ENCODE data around the gene CTIF.
A peak's percentile ranks its signal among the peaks of the same experiment; 100 is the strongest.

Gene CTIF

DNA sequence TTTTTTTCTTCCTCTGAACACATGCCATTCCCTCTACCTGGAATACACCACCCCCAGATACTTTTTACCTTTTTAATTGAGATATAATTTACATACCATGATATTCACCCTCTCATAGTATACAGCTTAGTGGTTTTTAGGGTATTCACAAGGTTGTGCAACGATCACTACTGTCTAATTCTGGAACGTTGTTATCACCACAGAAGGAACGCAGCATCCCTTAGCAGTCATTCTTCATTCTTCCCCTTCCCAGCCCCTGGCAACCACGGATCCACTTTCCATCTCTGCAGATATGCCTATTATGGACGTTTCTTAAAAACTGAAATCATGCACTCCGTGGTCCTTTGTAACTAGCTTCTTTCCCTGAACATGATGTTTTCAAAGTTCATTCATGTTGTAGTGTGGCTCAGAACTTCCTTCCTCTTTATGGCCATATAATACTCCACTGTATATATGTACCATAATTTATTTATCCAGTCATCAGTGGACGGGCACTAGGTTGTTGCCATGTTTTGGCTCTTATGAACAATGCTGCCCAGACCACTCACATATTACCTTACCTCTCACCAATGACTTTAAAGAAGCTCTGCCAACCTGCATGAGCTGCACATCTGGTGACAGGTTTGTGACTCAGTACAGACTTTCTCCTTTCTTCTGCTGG, 168.9 kb downstream of the CTIF start:
- Histone ChIP-seq H3K27ac (ENCODE audit: insufficient read depth in 1 of 2, low read depth in 1 of 2, low read length in 2 of 2, poor library complexity in 1 of 2, severe bottlenecking in 2 of 2) (no peak overlapping the region), H3K4me3 (ENCODE audit: control insufficient read depth in 1 of 7, extremely low read depth in 1 of 7, insufficient read depth in 4 of 7, low read depth in 2 of 7, low read length in 6 of 7) (no peak overlapping the region), H3K36me3 (ENCODE audit: control insufficient read depth in 4 of 4, insufficient read depth in 4 of 4, low read length in 3 of 4) (no peaks in the 10 kb centered on the region), H3K9me3 (ENCODE audit: control extremely low read depth in 1 of 5, control insufficient read depth in 4 of 5, insufficient read depth in 2 of 5, low read depth in 1 of 5, low read length in 4 of 5) (no peaks in the 10 kb centered on the region), H3K4me1 (ENCODE audit: control extremely low read depth in 1 of 4, control insufficient read depth in 4 of 4, insufficient read depth in 4 of 4, low read length in 3 of 4) (peaks cover 0 to 11% (median 0%) of the 10 kb centered on the region in 4 experiments), H3K27me3 (replicated peaks in 2 of 5; ENCODE audit: control insufficient read depth in 4 of 5, insufficient read depth in 5 of 5, low read length in 4 of 5) (no peaks in the 10 kb centered on the region)
- ChIA-PET CTCF (interaction anchor here (0.8 kb wide), 1 partner anchor 263 kb away, joined by 3 read pairs; no protein-coding TSS in a partner anchor), POLR2A (no interaction called here)
- DNase-seq, result no peak
- 99% methylated on average over 7 of the region's 7 CpGs for WGBS (ENCODE audit: insufficient coverage)

DNA sequence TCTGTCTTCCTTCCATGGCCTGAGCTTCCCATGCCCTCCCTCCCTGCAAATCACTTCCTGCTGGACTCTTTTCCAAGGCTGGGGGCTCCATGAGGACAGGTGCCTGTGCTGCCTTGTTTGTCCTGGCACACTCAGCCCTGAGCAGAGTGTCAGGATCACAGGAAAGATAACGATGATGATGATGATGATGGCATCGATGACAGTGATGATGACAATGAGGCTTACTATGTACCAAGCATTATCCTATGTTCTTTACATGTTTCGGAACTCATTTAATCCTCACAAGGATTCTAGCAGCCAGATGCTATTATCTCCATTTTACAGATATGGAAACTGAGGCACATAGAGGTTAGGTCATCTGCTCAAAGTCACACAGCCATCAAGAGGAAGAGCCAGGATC, 170.0 kb downstream of the CTIF start:
- no peak overlapping the region for H3K4me3 ChIP-seq (ENCODE audit: control insufficient read depth in 1 of 7, extremely low read depth in 1 of 7, insufficient read depth in 4 of 7, low read depth in 2 of 7, low read length in 6 of 7)
- no peak for DNase-seq
- H3K36me3 ChIP-seq (ENCODE audit: control insufficient read depth in 4 of 4, insufficient read depth in 4 of 4, low read length in 3 of 4), result peaks cover 0 to 2% (median 0%) of the 10 kb centered on the region in 4 experiments
- peaks cover 0 to 6% (median 0%) of the 10 kb centered on the region in 4 experiments for H3K4me1 ChIP-seq (ENCODE audit: control extremely low read depth in 1 of 4, control insufficient read depth in 4 of 4, insufficient read depth in 4 of 4, low read length in 3 of 4)
- ChIA-PET CTCF (no interaction called here), POLR2A (no interaction called here)
- no peaks in the 10 kb centered on the region for H3K9me3 ChIP-seq (ENCODE audit: control extremely low read depth in 1 of 5, control insufficient read depth in 4 of 5, insufficient read depth in 2 of 5, low read depth in 1 of 5, low read length in 4 of 5)
- no peak overlapping the region for H3K27ac ChIP-seq (ENCODE audit: insufficient read depth in 1 of 2, low read depth in 1 of 2, low read length in 2 of 2, poor library complexity in 1 of 2, severe bottlenecking in 2 of 2)
- H3K27me3 ChIP-seq (replicated peaks in 2 of 5; ENCODE audit: control insufficient read depth in 4 of 5, insufficient read depth in 5 of 5, low read length in 4 of 5), result no peaks in the 10 kb centered on the region
- WGBS (ENCODE audit: insufficient coverage), result no CpG with 5 or more reads among the region's 3 CpGs

DNA sequence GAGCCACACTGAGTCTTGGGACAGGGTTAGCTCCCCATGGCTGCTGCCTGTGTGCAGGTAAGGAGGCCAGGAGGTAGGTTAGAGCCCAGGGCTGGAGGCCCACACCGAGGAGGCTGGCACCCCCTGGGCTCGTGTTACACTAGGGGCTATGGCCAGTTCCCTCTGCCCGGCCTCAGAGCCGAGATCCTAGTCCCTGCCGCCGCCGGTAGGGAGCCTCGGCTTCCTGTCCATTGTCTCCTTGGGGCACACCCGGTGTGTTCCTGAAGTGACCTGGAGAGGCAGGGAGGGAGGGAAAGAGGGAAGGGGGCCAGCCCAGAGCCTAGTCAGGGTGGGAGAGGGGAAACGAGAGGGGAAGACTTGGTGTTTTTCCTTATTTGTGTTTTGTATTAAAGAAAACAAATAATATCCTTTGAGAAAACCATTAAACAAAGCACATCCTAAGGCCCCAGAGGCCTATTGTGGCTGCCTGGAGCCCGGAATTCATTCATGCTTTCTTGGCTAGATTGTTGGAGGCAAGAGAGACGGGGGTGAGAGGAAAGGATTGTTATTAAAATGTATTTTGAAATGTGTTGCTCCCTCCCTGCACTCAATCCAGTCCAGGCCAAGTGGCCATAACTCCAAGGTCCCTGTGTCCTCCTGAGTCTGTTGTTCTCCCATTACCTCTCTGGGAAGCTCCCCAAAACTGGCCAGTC, 170.7 kb downstream of the CTIF start:
- Histone ChIP-seq H3K27me3 (replicated peaks in 2 of 5; ENCODE audit: control insufficient read depth in 4 of 5, insufficient read depth in 5 of 5, low read length in 4 of 5) (no peaks in the 10 kb centered on the region), H3K4me1 (ENCODE audit: control extremely low read depth in 1 of 4, control insufficient read depth in 4 of 4, insufficient read depth in 4 of 4, low read length in 3 of 4) (peaks cover 0 to 6% (median 0%) of the 10 kb centered on the region in 4 experiments), H3K4me3 (ENCODE audit: control insufficient read depth in 1 of 7, extremely low read depth in 1 of 7, insufficient read depth in 4 of 7, low read depth in 2 of 7, low read length in 6 of 7) (no peak overlapping the region), H3K9me3 (ENCODE audit: control extremely low read depth in 1 of 5, control insufficient read depth in 4 of 5, insufficient read depth in 2 of 5, low read depth in 1 of 5, low read length in 4 of 5) (no peaks in the 10 kb centered on the region), H3K27ac (ENCODE audit: insufficient read depth in 1 of 2, low read depth in 1 of 2, low read length in 2 of 2, poor library complexity in 1 of 2, severe bottlenecking in 2 of 2) (no peak overlapping the region), H3K36me3 (ENCODE audit: control insufficient read depth in 4 of 4, insufficient read depth in 4 of 4, low read length in 3 of 4) (peaks cover 0 to 2% (median 0%) of the 10 kb centered on the region in 4 experiments)
- DNase-seq, result no peak
- POLR2A ChIA-PET, result no interaction called here
- CTCF ChIA-PET, result no interaction called here
- 100% methylated on average over 3 of the region's 12 CpGs for WGBS (ENCODE audit: insufficient coverage)

DNA sequence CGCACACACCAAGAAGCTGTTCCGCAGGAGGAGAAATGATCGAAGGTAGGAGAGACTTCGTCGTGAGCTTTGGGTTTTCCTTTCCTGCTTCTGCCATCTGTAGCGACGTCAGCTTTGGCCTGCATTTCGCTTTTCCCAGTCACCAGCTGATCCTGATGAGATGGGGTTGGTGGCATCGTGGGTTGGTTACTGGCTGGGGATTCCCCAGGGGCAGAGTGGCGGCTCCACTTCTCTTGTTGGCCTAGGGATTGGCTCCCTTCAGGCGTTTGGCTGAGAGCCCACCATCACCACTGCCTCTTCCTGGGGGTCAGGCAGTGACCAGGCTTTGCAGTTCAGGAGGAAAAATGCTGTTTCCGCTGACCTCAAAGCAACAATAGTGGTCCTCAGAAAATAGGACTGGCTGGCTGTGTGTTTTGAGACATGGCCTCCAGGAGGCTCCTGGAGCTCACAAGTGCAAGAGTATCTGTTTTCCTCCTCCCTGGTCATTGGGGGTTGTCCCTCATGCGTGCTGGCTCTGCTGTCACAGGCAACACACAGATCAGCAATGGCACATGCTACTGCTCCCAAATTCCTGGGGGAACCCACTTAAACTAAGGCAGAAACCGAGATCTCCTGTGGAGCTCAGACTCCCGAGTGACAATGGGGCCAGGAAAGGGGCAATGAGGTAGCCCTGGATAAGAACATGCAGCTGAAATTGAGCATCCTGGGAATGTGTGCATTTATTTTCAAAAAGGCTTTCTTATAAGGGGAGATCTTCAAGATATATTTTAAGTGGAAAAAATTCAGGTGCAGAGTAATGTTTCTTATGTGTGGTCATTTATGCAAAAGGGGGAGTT, 173.0 kb downstream of the CTIF start:
- Histone ChIP-seq H3K4me3 (ENCODE audit: control insufficient read depth in 1 of 7, extremely low read depth in 1 of 7, insufficient read depth in 4 of 7, low read depth in 2 of 7, low read length in 6 of 7) (no peak overlapping the region), H3K9me3 (ENCODE audit: control extremely low read depth in 1 of 5, control insufficient read depth in 4 of 5, insufficient read depth in 2 of 5, low read depth in 1 of 5, low read length in 4 of 5) (no peaks in the 10 kb centered on the region), H3K27me3 (replicated peaks in 2 of 5; ENCODE audit: control insufficient read depth in 4 of 5, insufficient read depth in 5 of 5, low read length in 4 of 5) (no peaks in the 10 kb centered on the region), H3K27ac (ENCODE audit: insufficient read depth in 1 of 2, low read depth in 1 of 2, low read length in 2 of 2, poor library complexity in 1 of 2, severe bottlenecking in 2 of 2) (no peak overlapping the region), H3K4me1 (ENCODE audit: control extremely low read depth in 1 of 4, control insufficient read depth in 4 of 4, insufficient read depth in 4 of 4, low read length in 3 of 4) (peaks cover 0 to 18% (median 6%) of the 10 kb centered on the region in 4 experiments), H3K36me3 (ENCODE audit: control insufficient read depth in 4 of 4, insufficient read depth in 4 of 4, low read length in 3 of 4) (peaks cover 0 to 2% (median 0%) of the 10 kb centered on the region in 4 experiments)
- POLR2A ChIA-PET, result interaction anchor here (0.5 kb wide), 1 partner anchor 720 kb away, joined by 4 read pairs; no protein-coding TSS in a partner anchor
- peak; percentile 27 to 54 (median 51) for DNase-seq
- CTCF ChIA-PET, result interaction anchor here (0.6 to 3.0 kb wide), 5 partner anchors 10 to 527 kb away, joined by 3 to 18 read pairs (median 9); no protein-coding TSS in a partner anchor
- WGBS (ENCODE audit: insufficient coverage), result 91% methylated on average over 9 of the region's 15 CpGs

DNA sequence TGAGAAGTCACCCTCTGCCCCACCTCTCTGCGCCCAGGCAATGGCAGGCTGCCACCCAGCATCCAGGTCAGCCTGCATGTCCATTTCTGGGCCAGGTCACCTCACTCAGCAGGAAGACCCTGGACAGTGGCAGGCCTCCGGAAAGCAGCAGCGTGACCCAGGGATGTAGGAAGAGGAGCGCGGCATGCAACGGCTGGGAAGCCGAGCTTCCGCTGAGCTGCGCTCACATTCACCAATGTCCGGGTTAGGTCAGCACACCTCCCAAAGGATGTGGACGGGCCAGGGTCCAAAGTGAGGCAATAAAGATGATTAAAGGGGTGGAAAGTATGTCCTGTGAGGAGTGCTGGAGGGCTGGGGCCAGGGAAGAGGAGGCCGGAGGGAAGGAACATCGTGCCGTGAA, 174.5 kb downstream of the CTIF start:
- no peak overlapping the region for H3K27ac ChIP-seq (ENCODE audit: insufficient read depth in 1 of 2, low read depth in 1 of 2, low read length in 2 of 2, poor library complexity in 1 of 2, severe bottlenecking in 2 of 2)
- WGBS (ENCODE audit: insufficient coverage), result 89% methylated on average over 11 of the region's 14 CpGs

DNA sequence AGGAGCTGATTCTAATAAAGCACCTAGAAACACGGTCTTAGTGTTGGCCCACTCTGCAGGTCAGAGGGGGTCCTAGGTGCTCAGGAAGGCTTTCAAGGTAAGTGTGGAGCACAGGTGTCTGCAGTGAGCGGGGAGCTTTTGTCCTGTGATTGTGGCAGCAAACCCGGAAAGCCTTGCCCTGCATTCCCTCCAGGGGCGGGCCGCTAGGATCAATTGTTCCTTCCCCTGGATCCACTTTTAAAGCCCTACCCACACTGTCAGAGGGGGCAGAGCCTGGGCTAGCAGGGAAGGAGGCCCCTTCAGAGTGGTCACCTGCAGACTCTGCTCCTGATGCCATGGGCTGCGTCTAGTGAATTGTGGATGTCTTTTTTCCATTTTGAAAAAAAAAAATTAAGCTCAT, 176.0 kb downstream of the CTIF start:
- no peak for DNase-seq
- 93% methylated on average over 5 of the region's 6 CpGs for WGBS (ENCODE audit: insufficient coverage)
- ChIA-PET POLR2A (no interaction called here), CTCF (interaction anchor here (0.5 to 2.0 kb wide), 10 partner anchors 11 to 329 kb away, joined by 3 to 8 read pairs (median 3); no protein-coding TSS in a partner anchor)
- Histone ChIP-seq H3K27ac (ENCODE audit: insufficient read depth in 1 of 2, low read depth in 1 of 2, low read length in 2 of 2, poor library complexity in 1 of 2, severe bottlenecking in 2 of 2) (no peak overlapping the region), H3K36me3 (ENCODE audit: control insufficient read depth in 4 of 4, insufficient read depth in 4 of 4, low read length in 3 of 4) (peaks cover 0 to 10% (median 0%) of the 10 kb centered on the region in 4 experiments), H3K9me3 (ENCODE audit: control extremely low read depth in 1 of 5, control insufficient read depth in 4 of 5, insufficient read depth in 2 of 5, low read depth in 1 of 5, low read length in 4 of 5) (peaks cover 0 to 4% (median 0%) of the 10 kb centered on the region in 5 experiments), H3K4me1 (ENCODE audit: control extremely low read depth in 1 of 4, control insufficient read depth in 4 of 4, insufficient read depth in 4 of 4, low read length in 3 of 4) (peaks cover 0 to 16% (median 9%) of the 10 kb centered on the region in 4 experiments), H3K4me3 (ENCODE audit: control insufficient read depth in 1 of 7, extremely low read depth in 1 of 7, insufficient read depth in 4 of 7, low read depth in 2 of 7, low read length in 6 of 7) (no peak overlapping the region), H3K27me3 (replicated peaks in 2 of 5; ENCODE audit: control insufficient read depth in 4 of 5, insufficient read depth in 5 of 5, low read length in 4 of 5) (no peaks in the 10 kb centered on the region)

More for the DNA sequence above, 174.5 kb downstream of the CTIF start:
- peaks cover 0 to 1% (median 0%) of the 10 kb centered on the region in 5 experiments for H3K9me3 ChIP-seq (ENCODE audit: control extremely low read depth in 1 of 5, control insufficient read depth in 4 of 5, insufficient read depth in 2 of 5, low read depth in 1 of 5, low read length in 4 of 5)
- H3K36me3 ChIP-seq (ENCODE audit: control insufficient read depth in 4 of 4, insufficient read depth in 4 of 4, low read length in 3 of 4), result peaks cover 0 to 4% (median 0%) of the 10 kb centered on the region in 4 experiments
- H3K4me3 ChIP-seq (ENCODE audit: control insufficient read depth in 1 of 7, extremely low read depth in 1 of 7, insufficient read depth in 4 of 7, low read depth in 2 of 7, low read length in 6 of 7), result no peak overlapping the region
- ChIA-PET CTCF (interaction anchor here (1.2 to 3.0 kb wide), 4 partner anchors 10 to 525 kb away, joined by 3 to 18 read pairs (median 3); no protein-coding TSS in a partner anchor), POLR2A (no interaction called here)
- no peak for DNase-seq
- no peaks in the 10 kb centered on the region for H3K27me3 ChIP-seq (replicated peaks in 2 of 5; ENCODE audit: control insufficient read depth in 4 of 5, insufficient read depth in 5 of 5, low read length in 4 of 5)
- H3K4me1 ChIP-seq (ENCODE audit: control extremely low read depth in 1 of 4, control insufficient read depth in 4 of 4, insufficient read depth in 4 of 4, low read length in 3 of 4), result peaks cover 0 to 16% (median 6%) of the 10 kb centered on the region in 4 experiments
